Esophagus squamous epithelium (tissue), 4 donors: ENCODE data around the gene RASAL2.

ENCODE experiments used
- CTCF ChIP-seq, 6 experiments: fragments of 450-650 bp in 4 of 6; fragments of 200-600 bp in 2 of 6; sonication (generic) in 2 of 6; IDR thresholded peaks; one replicate each; pipeline ENCODE4 v1.5.1; 2016 to 2019; ENCODE audit warnings: antibody characterized with exemption in 6 of 6, mild to moderate bottlenecking in 4 of 6, moderate library complexity in 4 of 6
- POLR2A ChIP-seq, 4 donors: fragments of 450-650 bp; IDR thresholded peaks; one replicate each; pipeline ENCODE4 v1.6.1; 2017; ENCODE audit warnings: antibody characterized with exemption in 4 of 4, mild to moderate bottlenecking in 4 of 4, moderate library complexity in 3 of 4

DNA sequence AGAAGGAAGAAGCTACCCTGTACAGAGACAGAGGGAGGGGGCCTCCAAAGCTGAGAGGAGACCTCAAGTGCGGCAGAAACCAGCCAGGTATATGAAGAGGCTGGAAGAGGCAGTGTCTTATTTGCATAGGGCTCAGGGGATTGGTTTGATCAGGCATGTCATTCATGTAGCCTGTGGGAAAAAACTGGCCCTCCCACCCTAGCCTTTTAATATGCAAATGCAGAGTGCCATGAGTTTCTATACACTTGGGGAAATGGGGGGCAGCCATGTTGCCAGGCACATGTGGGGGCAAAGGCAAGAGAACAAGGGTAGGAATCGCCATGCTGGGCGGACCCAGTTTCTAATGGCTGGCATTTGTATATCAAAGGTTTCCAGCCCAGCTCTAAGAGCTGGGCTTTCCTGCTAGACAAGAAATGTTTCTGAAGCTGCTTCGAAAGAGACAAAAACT lies 172.7 kb downstream of the RASAL2 start:
- TF ChIP-seq POLR2A (IDR thresholded peaks at IDR 0.05) (no peak), CTCF (IDR thresholded peaks at IDR 0.05) (no peak)
